ENCODE data around the gene S1PR3.

GRCh38 chr9:88990041-88990728 is 1.1 kb upstream of the S1PR3 start:
- TF ChIP-seq EZH2 (IDR thresholded peaks at IDR 0.05) (no peak), POLR2AphosphoS5 (IDR thresholded peaks at IDR 0.05; ENCODE audit: borderline replicate concordance, low read depth, low read length) (no peak), FOXP2 (optimal IDR thresholded peaks at IDR 0.05; ENCODE audit: control extremely low read depth, extremely low read length, insufficient read depth) (no peak)

Measured in SK-N-MC (cell line).